ENCODE results near the gene CXCL17.

Gene CXCL17

DNA sequence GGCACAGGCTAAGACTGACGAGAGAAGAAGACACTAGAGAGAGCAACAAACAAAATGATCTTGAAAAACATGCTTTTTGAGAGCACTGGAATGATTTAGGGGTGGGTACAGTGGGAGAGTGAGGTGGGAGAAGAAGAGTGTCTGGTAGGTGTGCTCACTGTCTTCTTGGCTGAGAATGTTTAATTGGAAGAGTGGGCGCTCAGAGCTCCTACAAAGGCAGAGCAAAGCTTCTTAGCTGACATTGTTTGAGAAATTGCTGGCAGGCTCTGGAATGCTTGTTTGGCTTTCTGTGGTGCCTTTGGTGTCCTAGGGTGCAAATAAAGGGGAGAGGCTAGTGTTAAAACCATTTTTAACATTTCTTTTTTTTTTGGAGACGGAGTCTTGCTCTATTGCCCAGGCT is 14.1 kb downstream of the CXCL17 start:
- H3K36me3 ChIP-seq (replicated peaks; ENCODE audit: low read depth, low read length): no peaks in the 10 kb centered on the region
- TF ChIP-seq, protein P1, sequence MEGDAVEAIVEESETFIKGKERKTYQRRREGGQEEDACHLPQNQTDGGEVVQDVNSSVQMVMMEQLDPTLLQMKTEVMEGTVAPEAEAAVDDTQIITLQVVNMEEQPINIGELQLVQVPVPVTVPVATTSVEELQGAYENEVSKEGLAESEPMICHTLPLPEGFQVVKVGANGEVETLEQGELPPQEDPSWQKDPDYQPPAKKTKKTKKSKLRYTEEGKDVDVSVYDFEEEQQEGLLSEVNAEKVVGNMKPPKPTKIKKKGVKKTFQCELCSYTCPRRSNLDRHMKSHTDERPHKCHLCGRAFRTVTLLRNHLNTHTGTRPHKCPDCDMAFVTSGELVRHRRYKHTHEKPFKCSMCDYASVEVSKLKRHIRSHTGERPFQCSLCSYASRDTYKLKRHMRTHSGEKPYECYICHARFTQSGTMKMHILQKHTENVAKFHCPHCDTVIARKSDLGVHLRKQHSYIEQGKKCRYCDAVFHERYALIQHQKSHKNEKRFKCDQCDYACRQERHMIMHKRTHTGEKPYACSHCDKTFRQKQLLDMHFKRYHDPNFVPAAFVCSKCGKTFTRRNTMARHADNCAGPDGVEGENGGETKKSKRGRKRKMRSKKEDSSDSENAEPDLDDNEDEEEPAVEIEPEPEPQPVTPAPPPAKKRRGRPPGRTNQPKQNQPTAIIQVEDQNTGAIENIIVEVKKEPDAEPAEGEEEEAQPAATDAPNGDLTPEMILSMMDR (IDR thresholded peaks at IDR 0.05; ENCODE audit: low read depth, low read length): no peak
- TF ChIP-seq EZH2phosphoT487 (IDR thresholded peaks at IDR 0.05; ENCODE audit: low read depth): no peak

DNA sequence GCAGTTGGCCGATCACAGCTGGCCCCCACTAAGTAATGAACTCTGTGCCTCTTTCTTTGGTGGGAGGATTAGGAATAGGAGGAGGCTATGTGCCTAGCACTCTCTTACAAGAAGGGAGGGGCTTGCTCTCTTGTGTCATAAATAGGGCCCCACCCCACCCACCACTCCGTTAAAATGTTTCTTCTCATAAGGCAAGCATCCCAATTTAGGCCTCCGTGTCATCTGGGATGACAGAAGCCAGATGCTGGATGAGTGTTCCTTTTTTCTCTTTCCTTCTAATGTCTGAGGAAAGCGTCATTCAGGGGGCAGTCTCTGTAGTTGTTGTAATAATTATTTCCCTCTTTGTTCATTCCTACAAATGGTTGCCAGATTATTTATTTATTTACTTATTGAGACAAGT is 15.4 kb downstream of the CXCL17 start, which contains the start of gene LIPE:
LIPE (minus strand) TSS at position 76 of the 400 bp plus-strand sequence. CDS start 239 bp downstream, outside the sequence.
- TF ChIP-seq, protein P1 (IDR thresholded peaks at IDR 0.05; ENCODE audit: low read depth, low read length): no peak
- no peak for TF ChIP-seq EZH2phosphoT487 (IDR thresholded peaks at IDR 0.05; ENCODE audit: low read depth)
- H2AFZ ChIP-seq (ENCODE audit: low read depth, low read length): no peak within 1 kb of the TSS
- no peak within 1 kb of the TSS for H3K9ac ChIP-seq (ENCODE audit: low read length)
- H3K4me1 ChIP-seq (ENCODE audit: low read length): peaks cover 4% of the 10 kb centered on the region; the same call in 1 of the 2 replicates
- H3K79me2 ChIP-seq (ENCODE audit: low read length): peaks cover 6% of the 10 kb centered on the region; the same call in 1 of the 2 replicates
- no peak within 1 kb of the TSS for H3K27ac ChIP-seq (ENCODE audit: low read length)
- no peaks in the 10 kb centered on the region; the same call in 1 of the 2 replicates for H3K27me3 ChIP-seq (ENCODE audit: low read depth, low read length)
- no peak within 1 kb of the TSS for H3K4me2 ChIP-seq (ENCODE audit: low read length)
- H3K4me3 ChIP-seq (ENCODE audit: low read length): no peak within 1 kb of the TSS
- H3K9me3 ChIP-seq (ENCODE audit: insufficient read depth, low read length): no peaks in the 10 kb centered on the region
- no peaks in the 10 kb centered on the region for H3K36me3 ChIP-seq (replicated peaks; ENCODE audit: low read depth, low read length)
- H4K20me1 ChIP-seq (ENCODE audit: insufficient read depth, low read length): no peaks in the 10 kb centered on the region

More for the DNA sequence above, 14.1 kb downstream of the CXCL17 start:
- no peak overlapping the region for H3K4me3 ChIP-seq (ENCODE audit: low read length)
- H3K27me3 ChIP-seq (ENCODE audit: low read depth, low read length): no peaks in the 10 kb centered on the region; the same call in 1 of the 2 replicates
- no peaks in the 10 kb centered on the region for H3K9me3 ChIP-seq (ENCODE audit: insufficient read depth, low read length)
- no peak overlapping the region for H2AFZ ChIP-seq (ENCODE audit: low read depth, low read length)
- no peak overlapping the region for H3K27ac ChIP-seq (ENCODE audit: low read length)
- H3K4me1 ChIP-seq (ENCODE audit: low read length): peaks cover 6% of the 10 kb centered on the region
- no peak overlapping the region for H3K9ac ChIP-seq (ENCODE audit: low read length)
- no peaks in the 10 kb centered on the region for H3K79me2 ChIP-seq (ENCODE audit: low read length)
- no peak overlapping the region for H3K4me2 ChIP-seq (ENCODE audit: low read length)
- H4K20me1 ChIP-seq (ENCODE audit: insufficient read depth, low read length): no peaks in the 10 kb centered on the region

GRCh38 chr19:42426643-42427042 is 16.1 kb downstream of the CXCL17 start:
- no peaks in the 10 kb centered on the region for H3K36me3 ChIP-seq (replicated peaks; ENCODE audit: low read depth, low read length)
- H3K79me2 ChIP-seq (ENCODE audit: low read length): peaks cover 12% of the 10 kb centered on the region; the same call in 1 of the 2 replicates
- H3K9me3 ChIP-seq (ENCODE audit: insufficient read depth, low read length): no peaks in the 10 kb centered on the region
- H3K4me3 ChIP-seq (ENCODE audit: low read length): no peak overlapping the region
- no peak overlapping the region for H2AFZ ChIP-seq (ENCODE audit: low read depth, low read length)
- H3K27me3 ChIP-seq (ENCODE audit: low read depth, low read length): no peaks in the 10 kb centered on the region; the same call in 1 of the 2 replicates
- no peak overlapping the region for H3K9ac ChIP-seq (ENCODE audit: low read length)
- no peak overlapping the region for H3K4me2 ChIP-seq (ENCODE audit: low read length)
- TF ChIP-seq, protein P1 (IDR thresholded peaks at IDR 0.05; ENCODE audit: low read depth, low read length): no peak
- no peak for TF ChIP-seq EZH2phosphoT487 (IDR thresholded peaks at IDR 0.05; ENCODE audit: low read depth)
- H3K27ac ChIP-seq (ENCODE audit: low read length): no peak overlapping the region
- peaks cover 8% of the 10 kb centered on the region; the same call in 1 of the 2 replicates for H3K4me1 ChIP-seq (ENCODE audit: low read length)
- no peaks in the 10 kb centered on the region for H4K20me1 ChIP-seq (ENCODE audit: insufficient read depth, low read length)

DNA sequence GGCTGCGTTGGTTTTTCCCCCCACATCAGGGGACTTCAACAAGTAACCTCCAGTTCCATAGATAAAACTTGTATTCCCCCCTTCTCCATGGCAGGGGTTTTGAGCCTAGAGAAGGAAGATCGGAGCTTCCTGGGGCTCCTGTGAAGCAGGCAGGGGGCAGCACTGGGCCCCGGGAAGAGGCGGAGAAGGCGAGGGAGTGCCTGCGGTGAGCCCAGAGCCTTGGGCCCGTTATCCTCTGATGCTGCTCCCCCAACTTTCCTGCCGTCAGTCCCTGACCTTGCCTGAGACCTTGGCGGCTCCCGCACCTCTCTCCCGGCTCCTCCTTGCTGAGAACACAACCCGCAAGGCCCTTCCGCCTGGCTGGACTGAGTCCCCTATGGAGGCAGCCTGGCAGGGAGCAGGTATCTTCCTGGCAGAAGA is 18.0 kb downstream of the CXCL17 start:
- Histone ChIP-seq H3K79me2 (ENCODE audit: low read length) (peaks cover 12% of the 10 kb centered on the region; the same call in 1 of the 2 replicates), H3K27me3 (ENCODE audit: low read depth, low read length) (no peaks in the 10 kb centered on the region), H3K36me3 (replicated peaks; ENCODE audit: low read depth, low read length) (no peaks in the 10 kb centered on the region), H4K20me1 (ENCODE audit: insufficient read depth, low read length) (no peaks in the 10 kb centered on the region), H3K27ac (ENCODE audit: low read length) (no peak overlapping the region), H3K9me3 (ENCODE audit: insufficient read depth, low read length) (no peaks in the 10 kb centered on the region), H3K9ac (ENCODE audit: low read length) (no peak overlapping the region), H2AFZ (ENCODE audit: low read depth, low read length) (no peak overlapping the region), H3K4me2 (ENCODE audit: low read length) (no peak overlapping the region), H3K4me3 (ENCODE audit: low read length) (no peak overlapping the region), H3K4me1 (ENCODE audit: low read length) (peaks cover 10% of the 10 kb centered on the region; the same call in 1 of the 2 replicates)
- TF ChIP-seq, protein P1 (IDR thresholded peaks at IDR 0.05; ENCODE audit: low read depth, low read length): no peak
